Measurements from ENCODE around the gene EEF1AKMT2. TPM values are rescaled to one million over a fixed set of nuclear protein-coding genes. Genes with fewer than 3 reads are reported as not detected.
A peak's percentile ranks its signal among the peaks of the same experiment; 100 is the strongest.

Gene EEF1AKMT2
- polyA plus RNA-seq, 1 of the 3 experiments (the other 2 are of a cell fraction) = 14.0 TPM

GRCh38 chr10:124736491-124737136 is 55.1 kb downstream of the EEF1AKMT2 start:
- Histone ChIP-seq H4K20me1 (ENCODE audit: insufficient read depth) (peaks cover 22% of the 10 kb centered on the region; the same call in 1 of the 2 replicates), H3F3A (replicated peaks; ENCODE audit: insufficient read depth) (peaks cover 3% of the 10 kb centered on the region), H3K4me1 (ENCODE audit: control insufficient read depth in 1 of 2, insufficient read depth in 2 of 2, low read depth in 1 of 2, low read length in 1 of 2) (peaks cover 17 to 61% of the 10 kb centered on the region in 2 experiments; a peak in 3 of 4 replicates), H3K36me3 (replicated peaks in 1 of 2; ENCODE audit: control insufficient read depth in 1 of 2, insufficient read depth in 2 of 2, low read length in 1 of 2) (no peaks in the 10 kb centered on the region), H3K79me2 (ENCODE audit: insufficient read depth) (peaks cover 46% of the 10 kb centered on the region; the same call in 1 of the 2 replicates), H3K9me3 (no peaks in the 10 kb centered on the region), H3K9me2 (no peaks in the 10 kb centered on the region), H3K9ac (no peak overlapping the region), H3K27me3 (ENCODE audit: insufficient read depth) (no peaks in the 10 kb centered on the region), H3K4me2 (no peak overlapping the region), H3K4me3 (ENCODE audit: low read depth in 2 of 2, low read length in 1 of 2) (no peak overlapping the region), H3K27ac (ENCODE audit: low read depth in 2 of 2, low read length in 1 of 2) (no peak overlapping the region; a peak in 1 of 4 replicates), H2AFZ (ENCODE audit: low read depth) (no peak overlapping the region)
- TF ChIP-seq MXI1 (IDR thresholded peaks at IDR 0.05; ENCODE audit: low read depth, low read length) = no peak
- no peak for TF ChIP-seq SMC3 (IDR thresholded peaks at IDR 0.05; ENCODE audit: low read depth, low read length)
- TF ChIP-seq CTCF (IDR thresholded peaks at IDR 0.05) = no peak
- no peak for TF ChIP-seq NRF1 (IDR thresholded peaks at IDR 0.05; ENCODE audit: low read depth, low read length)
- TF ChIP-seq TCF12 (IDR thresholded peaks at IDR 0.05) = peak; percentile 35; the same call in 1 of the 2 replicates
- TF ChIP-seq RXRA (IDR thresholded peaks at IDR 0.05; ENCODE audit: borderline replicate concordance, low read depth) = no peak
- no peak for TF ChIP-seq FOSL2 (IDR thresholded peaks at IDR 0.05; ENCODE audit: borderline replicate concordance, low read depth)
- peak; percentile 20; the same call in 1 of the 2 replicates for TF ChIP-seq MAX (IDR thresholded peaks at IDR 0.05; ENCODE audit: low read depth)
- WGBS (ENCODE audit: low lambda C conversion rate) = 87% methylated on average over 2 of the region's 11 CpGs
- POLR2A ChIA-PET = no interaction called here
- CTCF ChIA-PET = interaction anchor here (0.8 to 7.9 kb wide), 6 partner anchors 9 to 208 kb away, joined by 3 to 69 read pairs (median 4); no protein-coding TSS in a partner anchor
- no peak for DNase-seq

- TF ChIP-seq EP300 (IDR thresholded peaks at IDR 0.05; ENCODE audit: borderline replicate concordance in 1 of 2, low read depth in 1 of 2, low read length in 1 of 2) (no peak), FOXJ3 (CRISPR knock-in tag; IDR thresholded peaks at IDR 0.05) (no peak)
- H3F3A ChIP-seq (replicated peaks; ENCODE audit: insufficient read depth) = peaks cover under 1% of the 10 kb centered on the region
- ChIA-PET CTCF (interaction anchor here (0.8 to 7.9 kb wide), 5 partner anchors 27 to 207 kb away, joined by 3 to 69 read pairs (median 4); no protein-coding TSS in a partner anchor), POLR2A (no interaction called here)
- DNase-seq = no peak
- H3K4me2 ChIP-seq = no peak overlapping the region
- H3K9ac ChIP-seq = no peak overlapping the region
- no peak overlapping the region for H3K27ac ChIP-seq (ENCODE audit: low read depth in 2 of 2, low read length in 1 of 2)
- H3K4me1 ChIP-seq (ENCODE audit: control insufficient read depth in 1 of 2, insufficient read depth in 2 of 2, low read depth in 1 of 2, low read length in 1 of 2) = peaks cover 13 to 55% of the 10 kb centered on the region in 2 experiments; a peak in 3 of 4 replicates
- WGBS (ENCODE audit: low lambda C conversion rate) = 93% methylated on average over 12 of the region's 15 CpGs
- no peaks in the 10 kb centered on the region for H3K36me3 ChIP-seq (replicated peaks in 1 of 2; ENCODE audit: control insufficient read depth in 1 of 2, insufficient read depth in 2 of 2, low read length in 1 of 2)
- H4K20me1 ChIP-seq (ENCODE audit: insufficient read depth) = peaks cover 18% of the 10 kb centered on the region; the same call in 1 of the 2 replicates
- H3K79me2 ChIP-seq (ENCODE audit: insufficient read depth) = peaks cover 41% of the 10 kb centered on the region; the same call in 1 of the 2 replicates
- H3K4me3 ChIP-seq (ENCODE audit: low read depth in 2 of 2, low read length in 1 of 2) = no peak overlapping the region
- H2AFZ ChIP-seq (ENCODE audit: low read depth) = no peak overlapping the region
- H3K27me3 ChIP-seq (ENCODE audit: insufficient read depth) = no peaks in the 10 kb centered on the region
- no peaks in the 10 kb centered on the region for H3K9me2 ChIP-seq
- no peaks in the 10 kb centered on the region for H3K9me3 ChIP-seq
Observed at GRCh38 chr10:124735491-124736286, 56.0 kb downstream of the EEF1AKMT2 start.

Measured in SK-N-SH (cell line).